GM23338 (cell line): ENCODE data around the gene PMEL.

Source experiments
- CREB1 ChIP-seq: fragments of 250-450 bp; sonication (Bioruptor Pico); IDR thresholded peaks from 2 replicates; pipeline ENCODE4 v1.5.0; 2020; ENCODE audit warnings: low read depth, mild to moderate bottlenecking, moderate library complexity
- CTCF ChIP-seq, 2 experiments: fragments of 200-600 bp in 1 of 2; sonication (generic) in 1 of 2; conservative IDR thresholded peaks; 2 replicates each; pipeline versions ENCODE4 v1.5.1 to v1.6.1; 2016 to 2017; ENCODE audit warnings: antibody characterized with exemption in 2 of 2, low read depth in 2 of 2, mild to moderate bottlenecking in 2 of 2, moderate library complexity in 1 of 2
- EZH2 ChIP-seq: fragments of 200-600 bp; sonication (generic); IDR thresholded peaks from one replicate; pipeline ENCODE4 v1.8.0; 2017; ENCODE audit warnings: antibody characterized with exemption, mild to moderate bottlenecking, low read depth; ENCODE audit not compliant: unreplicated experiment
- EZH2phosphoT487 ChIP-seq: fragments of 200-600 bp; sonication (generic); IDR thresholded peaks from one replicate; pipeline ENCODE4 v1.8.1; 2018; ENCODE audit warnings: antibody characterized with exemption; ENCODE audit not compliant: unreplicated experiment
- JUNB ChIP-seq: IDR thresholded peaks from one replicate; pipeline ENCODE4 v1.6.1; 2016; ENCODE audit warnings: antibody characterized with exemption; ENCODE audit not compliant: unreplicated experiment
- POLR2AphosphoS5 ChIP-seq: IDR thresholded peaks from 2 replicates; pipeline ENCODE4 v1.6.1; 2016; ENCODE audit warnings: antibody characterized with exemption, low read depth
- ZNF331 ChIP-seq: fragments of 250-450 bp; sonication (Bioruptor Pico); IDR thresholded peaks from 2 replicates; pipeline ENCODE4 v1.5.0; 2020; ENCODE audit warnings: low read depth, mild to moderate bottlenecking, moderate library complexity

GRCh38 chr12:55965941-55966407 lies at the start of gene PMEL:
- TF ChIP-seq CREB1 (CRISPR knock-in tag) (no peak), CTCF (conservative IDR thresholded peaks at IDR 0.05; ENCODE audit: low read depth in 2 of 2) (no peak), EZH2phosphoT487 (no peak), ZNF331 (CRISPR knock-in tag) (no peak), JUNB (no peak), POLR2AphosphoS5 (peak; percentile 83), EZH2 (no peak)
